HepG2 (cell line): ENCODE results near the gene TGM2. TPM values are rescaled to one million over a fixed set of nuclear protein-coding genes. Genes with fewer than 3 reads are reported as not detected.

Experiments used
- CERS6 ChIP-seq: sonication (generic); formaldehyde crosslinking; IDR thresholded peaks from 2 replicates; pipeline ENCODE4 v1.5.0; 2020; ENCODE audit warnings: missing genetic modification reagents
- DNMT3B ChIP-seq: conservative IDR thresholded peaks from 2 replicates; pipeline ENCODE4 v1.6.1; 2016; ENCODE audit warnings: missing biosample characterization, control low read depth
- FOSL2 ChIP-seq: sonication (generic); formaldehyde crosslinking; IDR thresholded peaks from 2 replicates; pipeline ENCODE4 v1.4.0; 2020; ENCODE audit warnings: missing genetic modification reagents
- KDM2A ChIP-seq: sonication (generic); formaldehyde crosslinking; IDR thresholded peaks from 2 replicates; pipeline ENCODE4 v1.4.0; 2020; ENCODE audit warnings: low read depth, missing genetic modification reagents, borderline replicate concordance
- NFKBIZ ChIP-seq: IDR thresholded peaks from 2 replicates; pipeline ENCODE4 v1.6.1; 2018; ENCODE audit warnings: missing genetic modification reagents, missing compliant biosample characterization
- PAXIP1 ChIP-seq: sonication (generic); formaldehyde crosslinking; conservative IDR thresholded peaks from 2 replicates; pipeline ENCODE4 v1.4.0; 2020; ENCODE audit warnings: mild to moderate bottlenecking, missing genetic modification reagents, moderate library complexity
- RARA ChIP-seq: IDR thresholded peaks from 2 replicates; pipeline ENCODE4 v1.6.1; 2016; ENCODE audit warnings: missing genetic modification reagents, missing compliant biosample characterization
- STAG1 ChIP-seq: sonication (generic); formaldehyde crosslinking; IDR thresholded peaks from 2 replicates; pipeline ENCODE4 v1.4.0; 2020; ENCODE audit warnings: missing genetic modification reagents
- TFDP2 ChIP-seq: sonication (generic); formaldehyde crosslinking; IDR thresholded peaks from 2 replicates; pipeline ENCODE4 v1.4.0; 2020; ENCODE audit warnings: missing genetic modification reagents
- ZNF30 ChIP-seq: sonication (generic); formaldehyde crosslinking; IDR thresholded peaks from 2 replicates; pipeline ENCODE4 v1.5.0; 2020; ENCODE audit warnings: mild to moderate bottlenecking, missing genetic modification reagents
- ZNF337 ChIP-seq: sonication (generic); formaldehyde crosslinking; IDR thresholded peaks from 2 replicates; pipeline ENCODE4 v1.5.1; 2020; ENCODE audit warnings: missing genetic modification reagents, low read depth, mild to moderate bottlenecking, borderline replicate concordance
- ZNF552 ChIP-seq: sonication (generic); formaldehyde crosslinking; IDR thresholded peaks from 2 replicates; pipeline ENCODE4 v1.9.0; 2022; ENCODE audit warnings: missing genetic modification reagents, mild to moderate bottlenecking, borderline replicate concordance
- ZNF605 ChIP-seq: sonication (generic); formaldehyde crosslinking; IDR thresholded peaks from 2 replicates; pipeline ENCODE4 v1.8.0; 2022; ENCODE audit warnings: mild to moderate bottlenecking, missing genetic modification reagents
- polyA plus RNA-seq, 8 experiments: library from polyadenylated mRNA; depleted of rRNA in 3 of 8; stranded (reverse) in 7 of 8; unstranded in 1 of 8; fragments of >200 nt; fragmentation: Illumina TruSeq in 4 of 8; extraction: Trizol in 4 of 8; gene quantifications; 2 replicates each; pipeline versions ENCODE4 v1.2.1 to v1.2.3, GENCODE V29; 2011 to 2016; ENCODE audit warnings: low read depth in 4 of 8, missing spikeins in 1 of 8, mixed read lengths in 1 of 8; ENCODE audit not compliant: insufficient read depth in 1 of 8
- total RNA-seq, 5 experiments: library from RNA; depleted of rRNA; stranded (reverse); fragments of >200 nt; fragmentation: Illumina TruSeq; extraction: Trizol; gene quantifications; 2 replicates each; pipeline ENCODE4 v1.2.3, GENCODE V29; 2016; ENCODE audit warnings: low read depth in 1 of 5
- TF ChIP-seq, protein P1 (sequence below): sonication (generic); formaldehyde crosslinking; IDR thresholded peaks from 2 replicates; pipeline ENCODE4 v1.4.0; 2020; ENCODE audit warnings: missing genetic modification reagents
- TF ChIP-seq, protein P2 (sequence below): sonication (generic); formaldehyde crosslinking; IDR thresholded peaks from 2 replicates; pipeline ENCODE4 v1.4.0; 2020; ENCODE audit warnings: missing genetic modification reagents

TGM2 gene
- total and polyA plus RNA-seq, 2 of the 13 experiments (the other 11 are each of a cell fraction or from before 2014, with no cell fraction given) = 4.2 to 46.4 TPM

DNA sequence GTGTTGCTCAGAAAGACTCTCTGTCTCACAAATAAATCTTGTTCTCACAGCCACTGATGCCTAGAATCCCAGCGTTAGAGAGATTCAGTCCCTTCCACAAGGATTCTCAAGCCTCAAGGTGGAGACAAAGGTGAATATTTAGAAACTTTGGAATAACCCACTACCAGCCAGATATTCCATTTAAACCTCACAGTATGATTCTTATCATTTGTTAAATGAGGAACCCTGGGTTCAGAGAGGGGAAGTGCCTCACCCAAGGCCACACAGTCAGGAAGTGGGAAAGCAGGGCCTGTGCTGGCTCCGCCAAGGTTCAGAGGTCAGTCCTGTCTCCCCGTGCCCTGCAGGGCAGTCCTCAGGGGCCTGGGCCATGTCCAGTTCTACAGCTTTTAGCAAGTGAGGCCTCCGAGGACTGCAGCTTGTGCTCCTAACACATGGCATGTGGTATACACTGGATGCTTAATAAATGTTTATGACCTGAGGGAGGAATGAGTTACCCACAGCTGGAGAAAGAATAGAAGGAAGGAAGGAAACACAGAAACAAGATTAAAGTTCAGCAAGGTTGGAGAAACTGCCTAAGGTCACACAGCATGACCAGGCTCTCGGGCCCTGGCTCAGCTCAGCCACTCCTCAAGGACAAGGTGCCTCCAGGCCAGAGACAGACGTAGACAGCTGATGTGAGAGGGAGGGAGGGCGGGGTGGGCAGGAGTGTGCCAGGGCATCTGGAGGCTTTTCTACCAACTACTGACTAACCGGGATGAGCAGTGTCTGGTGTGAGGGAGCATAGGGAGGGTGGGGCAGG, 3.9 kb upstream of the TGM2 start (continued):
- TF ChIP-seq CERS6 = no peak
- TF ChIP-seq, protein P1, sequence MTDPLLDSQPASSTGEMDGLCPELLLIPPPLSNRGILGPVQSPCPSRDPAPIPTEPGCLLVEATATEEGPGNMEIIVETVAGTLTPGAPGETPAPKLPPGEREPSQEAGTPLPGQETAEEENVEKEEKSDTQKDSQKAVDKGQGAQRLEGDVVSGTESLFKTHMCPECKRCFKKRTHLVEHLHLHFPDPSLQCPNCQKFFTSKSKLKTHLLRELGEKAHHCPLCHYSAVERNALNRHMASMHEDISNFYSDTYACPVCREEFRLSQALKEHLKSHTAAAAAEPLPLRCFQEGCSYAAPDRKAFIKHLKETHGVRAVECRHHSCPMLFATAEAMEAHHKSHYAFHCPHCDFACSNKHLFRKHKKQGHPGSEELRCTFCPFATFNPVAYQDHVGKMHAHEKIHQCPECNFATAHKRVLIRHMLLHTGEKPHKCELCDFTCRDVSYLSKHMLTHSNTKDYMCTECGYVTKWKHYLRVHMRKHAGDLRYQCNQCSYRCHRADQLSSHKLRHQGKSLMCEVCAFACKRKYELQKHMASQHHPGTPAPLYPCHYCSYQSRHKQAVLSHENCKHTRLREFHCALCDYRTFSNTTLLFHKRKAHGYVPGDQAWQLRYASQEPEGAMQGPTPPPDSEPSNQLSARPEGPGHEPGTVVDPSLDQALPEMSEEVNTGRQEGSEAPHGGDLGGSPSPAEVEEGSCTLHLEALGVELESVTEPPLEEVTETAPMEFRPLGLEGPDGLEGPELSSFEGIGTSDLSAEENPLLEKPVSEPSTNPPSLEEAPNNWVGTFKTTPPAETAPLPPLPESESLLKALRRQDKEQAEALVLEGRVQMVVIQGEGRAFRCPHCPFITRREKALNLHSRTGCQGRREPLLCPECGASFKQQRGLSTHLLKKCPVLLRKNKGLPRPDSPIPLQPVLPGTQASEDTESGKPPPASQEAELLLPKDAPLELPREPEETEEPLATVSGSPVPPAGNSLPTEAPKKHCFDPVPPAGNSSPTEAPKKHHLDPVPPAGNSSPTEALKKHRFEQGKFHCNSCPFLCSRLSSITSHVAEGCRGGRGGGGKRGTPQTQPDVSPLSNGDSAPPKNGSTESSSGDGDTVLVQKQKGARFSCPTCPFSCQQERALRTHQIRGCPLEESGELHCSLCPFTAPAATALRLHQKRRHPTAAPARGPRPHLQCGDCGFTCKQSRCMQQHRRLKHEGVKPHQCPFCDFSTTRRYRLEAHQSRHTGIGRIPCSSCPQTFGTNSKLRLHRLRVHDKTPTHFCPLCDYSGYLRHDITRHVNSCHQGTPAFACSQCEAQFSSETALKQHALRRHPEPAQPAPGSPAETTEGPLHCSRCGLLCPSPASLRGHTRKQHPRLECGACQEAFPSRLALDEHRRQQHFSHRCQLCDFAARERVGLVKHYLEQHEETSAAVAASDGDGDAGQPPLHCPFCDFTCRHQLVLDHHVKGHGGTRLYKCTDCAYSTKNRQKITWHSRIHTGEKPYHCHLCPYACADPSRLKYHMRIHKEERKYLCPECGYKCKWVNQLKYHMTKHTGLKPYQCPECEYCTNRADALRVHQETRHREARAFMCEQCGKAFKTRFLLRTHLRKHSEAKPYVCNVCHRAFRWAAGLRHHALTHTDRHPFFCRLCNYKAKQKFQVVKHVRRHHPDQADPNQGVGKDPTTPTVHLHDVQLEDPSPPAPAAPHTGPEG (CRISPR knock-in tag) = no peak
- peak; percentile 70 for TF ChIP-seq PAXIP1 (CRISPR knock-in tag)
- TF ChIP-seq TFDP2 (CRISPR knock-in tag) = no peak
- no peak for TF ChIP-seq ZNF605 (CRISPR knock-in tag)
- no peak for TF ChIP-seq ZNF552 (CRISPR knock-in tag)
- peak; percentile 35; the same call in 1 of the 2 replicates for TF ChIP-seq KDM2A
- peak; percentile 45; the same call in 1 of the 2 replicates for TF ChIP-seq RARA (CRISPR knock-in tag)
- peak; percentile 46 for TF ChIP-seq FOSL2 (CRISPR knock-in tag)
- no peak for TF ChIP-seq NFKBIZ (CRISPR knock-in tag)
- TF ChIP-seq, protein P2, sequence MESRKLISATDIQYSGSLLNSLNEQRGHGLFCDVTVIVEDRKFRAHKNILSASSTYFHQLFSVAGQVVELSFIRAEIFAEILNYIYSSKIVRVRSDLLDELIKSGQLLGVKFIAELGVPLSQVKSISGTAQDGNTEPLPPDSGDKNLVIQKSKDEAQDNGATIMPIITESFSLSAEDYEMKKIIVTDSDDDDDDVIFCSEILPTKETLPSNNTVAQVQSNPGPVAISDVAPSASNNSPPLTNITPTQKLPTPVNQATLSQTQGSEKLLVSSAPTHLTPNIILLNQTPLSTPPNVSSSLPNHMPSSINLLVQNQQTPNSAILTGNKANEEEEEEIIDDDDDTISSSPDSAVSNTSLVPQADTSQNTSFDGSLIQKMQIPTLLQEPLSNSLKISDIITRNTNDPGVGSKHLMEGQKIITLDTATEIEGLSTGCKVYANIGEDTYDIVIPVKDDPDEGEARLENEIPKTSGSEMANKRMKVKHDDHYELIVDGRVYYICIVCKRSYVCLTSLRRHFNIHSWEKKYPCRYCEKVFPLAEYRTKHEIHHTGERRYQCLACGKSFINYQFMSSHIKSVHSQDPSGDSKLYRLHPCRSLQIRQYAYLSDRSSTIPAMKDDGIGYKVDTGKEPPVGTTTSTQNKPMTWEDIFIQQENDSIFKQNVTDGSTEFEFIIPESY = no peak
- TF ChIP-seq ZNF30 (CRISPR knock-in tag) = no peak
- 0 out of 2 replicates have a peak, but pooled peaks have one; percentile 13 for TF ChIP-seq STAG1 (CRISPR knock-in tag)
- TF ChIP-seq ZNF337 (CRISPR knock-in tag) = no peak
- no peak for TF ChIP-seq DNMT3B (CRISPR knock-in tag)
